ENCODE results near the gene TMEM50A. TPM values are rescaled to one million over a fixed set of nuclear protein-coding genes. Genes with fewer than 3 reads are reported as not detected.
A peak's percentile ranks its signal among the peaks of the same experiment; 100 is the strongest.

The TMEM50A gene
- total and polyA plus RNA-seq, 9 of the 15 experiments (the other 6 are each of a cell fraction or from before 2014, with no cell fraction given) = 43.7 to 195 (median 137) TPM

- peak; percentile 59 for TF ChIP-seq ETV1 (tag; conservative IDR thresholded peaks at IDR 0.05; ENCODE audit: low read depth)
- TF ChIP-seq ZNF174 (CRISPR knock-in tag; IDR thresholded peaks at IDR 0.05) = no peak
- no peak for TF ChIP-seq ZNF766 (CRISPR knock-in tag; conservative IDR thresholded peaks at IDR 0.05)
- TF ChIP-seq HMG20A (CRISPR knock-in tag; conservative IDR thresholded peaks at IDR 0.05) = no peak
- TF ChIP-seq SMC3 (conservative IDR thresholded peaks at IDR 0.05; ENCODE audit: insufficient read depth, low read depth, low read length) = no peak
- peak; percentile 62; the same call in 1 of the 2 replicates for TF ChIP-seq HBP1 (CRISPR knock-in tag; IDR thresholded peaks at IDR 0.05)
- no peak for TF ChIP-seq CHD7 (IDR thresholded peaks at IDR 0.05; ENCODE audit: low read depth, low read length)
- peak; percentile 38; the same call in 1 of the 2 replicates for TF ChIP-seq C11orf30 (IDR thresholded peaks at IDR 0.05; ENCODE audit: low read depth)
- no peak for TF ChIP-seq SMARCA4 (IDR thresholded peaks at IDR 0.05)
- TF ChIP-seq SRSF3 (IDR thresholded peaks at IDR 0.05; ENCODE audit: insufficient read depth, low read length) = no peak
These were observed at the start of gene TMEM50A (continued) for GRCh38 chr1:25338188-25338981.
